Vagina (tissue), 2 donors: Measurements from ENCODE around the gene GALNT12. TPM values are rescaled to one million over a fixed set of nuclear protein-coding genes. Genes with fewer than 3 reads are reported as not detected.

Experiments
- DNase-seq, 2 donors: peaks; one replicate each; pipeline ENCODE4 v3.0.0-alpha.2; 2017; ENCODE audit errors: extremely low spot score in 2 of 2
- H3K27ac ChIP-seq: fragments of 200-600 bp; sonication (generic); one replicate; pipeline ENCODE4 v1.5.1; 2019
- H3K27me3 ChIP-seq: fragments of 200-600 bp; sonication (generic); one replicate; pipeline ENCODE4 v1.5.1; 2019
- H3K36me3 ChIP-seq, 2 donors: fragments of 200-600 bp; sonication (generic); one replicate each; pipeline ENCODE4 v1.5.1; 2017 to 2019
- H3K4me1 ChIP-seq: fragments of 200-600 bp; sonication (generic); one replicate; pipeline ENCODE4 v1.5.1; 2019
- H3K4me3 ChIP-seq, 2 donors: fragments of 200-600 bp; sonication (generic); 1 replicate in 1 of 2; 2 replicates in 1 of 2; pipeline ENCODE4 v1.5.1; 2016 to 2019
- H3K9me3 ChIP-seq: fragments of 200-600 bp; sonication (generic); one replicate; pipeline ENCODE4 v1.5.1; 2019
- POLR2A ChIP-seq, 2 donors: fragments of 450-650 bp; IDR thresholded peaks; one replicate each; pipeline ENCODE4 v1.6.1; 2017; ENCODE audit warnings: antibody characterized with exemption in 2 of 2, mild to moderate bottlenecking in 2 of 2, moderate library complexity in 2 of 2
- POLR2AphosphoS5 ChIP-seq, 2 donors: sonication (generic); formaldehyde crosslinking; IDR thresholded peaks; one replicate each; pipeline ENCODE4 v1.9.0; 2017; ENCODE audit warnings: antibody characterized with exemption in 2 of 2, mild to moderate bottlenecking in 2 of 2, low read depth in 1 of 2; ENCODE audit not compliant: insufficient read depth in 1 of 2
- intact Hi-C: fragments of 100-400 bp; cut with DNase I; formaldehyde crosslinking; loops from one replicate; pipeline ENCODE4 v1.15.1; 2023
- total RNA-seq: library from RNA; depleted of rRNA; stranded (reverse); fragments of >200 nt; gene quantifications from one replicate; pipeline ENCODE4 v1.2.3, GENCODE V29; 2016
- TF ChIP-seq, protein P1 (sequence below), 3 experiments: fragments of 450-650 bp in 2 of 3; fragments of 200-600 bp in 1 of 3; sonication (generic) in 1 of 3; IDR thresholded peaks; one replicate each; pipeline ENCODE4 v1.5.1; 2017 to 2019; ENCODE audit warnings: antibody characterized with exemption in 3 of 3, mild to moderate bottlenecking in 2 of 3, moderate library complexity in 2 of 3

GALNT12 gene
- total RNA-seq, 1 donor from 2014 or later: 5.4 TPM

DNA sequence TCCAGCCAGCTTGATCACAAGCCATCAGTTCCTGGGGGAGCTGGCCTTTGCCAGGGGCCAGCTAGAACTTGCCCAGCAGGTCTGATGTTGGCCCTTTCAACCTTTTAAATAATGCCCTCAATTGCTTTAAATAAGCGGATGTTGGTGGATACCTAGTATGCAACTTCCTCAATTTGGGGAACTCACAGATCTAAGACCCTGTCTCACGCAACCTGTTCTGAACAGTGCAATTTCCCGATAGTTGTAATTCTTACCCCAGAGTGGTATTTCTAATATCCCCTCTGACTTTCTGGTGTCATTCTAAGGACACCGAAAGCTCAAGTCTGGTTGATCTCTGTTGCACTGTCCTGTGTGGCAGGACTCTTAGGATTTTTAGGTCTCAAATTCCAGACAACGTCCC lies 23.1 kb downstream of the GALNT12 start:
- Histone ChIP-seq H3K27me3 (no peaks in the 10 kb centered on the region), H3K36me3 (no peaks in the 10 kb centered on the region), H3K27ac (no peak overlapping the region), H3K4me1 (no peaks in the 10 kb centered on the region), H3K4me3 (no peak overlapping the region), H3K9me3 (no peaks in the 10 kb centered on the region)
- DNase-seq: no peak
- TF ChIP-seq, protein P1, sequence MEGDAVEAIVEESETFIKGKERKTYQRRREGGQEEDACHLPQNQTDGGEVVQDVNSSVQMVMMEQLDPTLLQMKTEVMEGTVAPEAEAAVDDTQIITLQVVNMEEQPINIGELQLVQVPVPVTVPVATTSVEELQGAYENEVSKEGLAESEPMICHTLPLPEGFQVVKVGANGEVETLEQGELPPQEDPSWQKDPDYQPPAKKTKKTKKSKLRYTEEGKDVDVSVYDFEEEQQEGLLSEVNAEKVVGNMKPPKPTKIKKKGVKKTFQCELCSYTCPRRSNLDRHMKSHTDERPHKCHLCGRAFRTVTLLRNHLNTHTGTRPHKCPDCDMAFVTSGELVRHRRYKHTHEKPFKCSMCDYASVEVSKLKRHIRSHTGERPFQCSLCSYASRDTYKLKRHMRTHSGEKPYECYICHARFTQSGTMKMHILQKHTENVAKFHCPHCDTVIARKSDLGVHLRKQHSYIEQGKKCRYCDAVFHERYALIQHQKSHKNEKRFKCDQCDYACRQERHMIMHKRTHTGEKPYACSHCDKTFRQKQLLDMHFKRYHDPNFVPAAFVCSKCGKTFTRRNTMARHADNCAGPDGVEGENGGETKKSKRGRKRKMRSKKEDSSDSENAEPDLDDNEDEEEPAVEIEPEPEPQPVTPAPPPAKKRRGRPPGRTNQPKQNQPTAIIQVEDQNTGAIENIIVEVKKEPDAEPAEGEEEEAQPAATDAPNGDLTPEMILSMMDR (IDR thresholded peaks at IDR 0.05): no peak
- TF ChIP-seq POLR2A (IDR thresholded peaks at IDR 0.05) (no peak), POLR2AphosphoS5 (IDR thresholded peaks at IDR 0.05; ENCODE audit: insufficient read depth in 1 of 2, low read depth in 1 of 2) (no peak)
- intact Hi-C loops: no loop called here

DNA sequence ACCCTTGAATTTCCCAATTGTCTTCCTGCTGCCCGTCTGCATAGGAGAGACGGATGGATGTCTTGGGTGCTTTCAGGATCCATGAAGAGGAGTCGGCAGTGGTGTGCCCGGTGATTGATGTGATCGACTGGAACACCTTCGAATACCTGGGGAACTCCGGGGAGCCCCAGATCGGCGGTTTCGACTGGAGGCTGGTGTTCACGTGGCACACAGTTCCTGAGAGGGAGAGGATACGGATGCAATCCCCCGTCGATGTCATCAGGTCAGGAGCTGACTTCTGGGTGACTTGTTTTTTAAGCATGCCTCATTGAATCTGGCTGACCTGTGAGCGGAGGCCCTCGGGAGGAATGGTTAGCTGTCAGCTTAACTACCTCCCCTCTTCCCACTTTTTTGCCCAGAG lies 24.2 kb downstream of the GALNT12 start:
- Histone ChIP-seq H3K4me3 (no peak overlapping the region), H3K9me3 (no peaks in the 10 kb centered on the region), H3K36me3 (no peaks in the 10 kb centered on the region), H3K4me1 (no peaks in the 10 kb centered on the region), H3K27me3 (no peaks in the 10 kb centered on the region), H3K27ac (no peak overlapping the region)
- no peak for TF ChIP-seq POLR2A (IDR thresholded peaks at IDR 0.05)
- TF ChIP-seq, protein P1 (IDR thresholded peaks at IDR 0.05): no peak
- TF ChIP-seq POLR2AphosphoS5 (IDR thresholded peaks at IDR 0.05; ENCODE audit: insufficient read depth in 1 of 2, low read depth in 1 of 2): no peak
- no peak for DNase-seq
- intact Hi-C loops: no loop called here

DNA sequence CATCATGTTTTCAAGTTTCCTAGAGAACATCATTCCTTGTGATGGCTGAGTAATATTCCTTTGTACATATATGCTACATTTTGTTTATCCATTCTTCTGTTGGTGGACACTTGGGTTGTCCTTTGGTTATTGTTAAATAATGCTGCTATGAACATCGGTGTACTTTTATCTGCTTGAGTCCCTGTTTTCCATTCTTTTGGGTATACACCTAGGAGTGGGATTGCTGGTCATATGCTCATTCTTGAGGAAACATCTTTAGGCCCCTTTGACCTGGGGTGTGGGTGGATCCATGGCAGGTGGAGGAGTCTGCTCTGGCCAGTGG lies 25.3 kb downstream of the GALNT12 start:
- H3K27ac ChIP-seq: no peak overlapping the region
- no peak for DNase-seq
- H3K36me3 ChIP-seq: no peaks in the 10 kb centered on the region
- no peak overlapping the region for H3K4me3 ChIP-seq
- H3K4me1 ChIP-seq: no peaks in the 10 kb centered on the region
- no peaks in the 10 kb centered on the region for H3K27me3 ChIP-seq
- H3K9me3 ChIP-seq: no peaks in the 10 kb centered on the region
- intact Hi-C loops: no loop called here
- TF ChIP-seq POLR2AphosphoS5 (IDR thresholded peaks at IDR 0.05; ENCODE audit: insufficient read depth in 1 of 2, low read depth in 1 of 2): no peak
- TF ChIP-seq, protein P1 (IDR thresholded peaks at IDR 0.05): no peak
- TF ChIP-seq POLR2A (IDR thresholded peaks at IDR 0.05): no peak

DNA sequence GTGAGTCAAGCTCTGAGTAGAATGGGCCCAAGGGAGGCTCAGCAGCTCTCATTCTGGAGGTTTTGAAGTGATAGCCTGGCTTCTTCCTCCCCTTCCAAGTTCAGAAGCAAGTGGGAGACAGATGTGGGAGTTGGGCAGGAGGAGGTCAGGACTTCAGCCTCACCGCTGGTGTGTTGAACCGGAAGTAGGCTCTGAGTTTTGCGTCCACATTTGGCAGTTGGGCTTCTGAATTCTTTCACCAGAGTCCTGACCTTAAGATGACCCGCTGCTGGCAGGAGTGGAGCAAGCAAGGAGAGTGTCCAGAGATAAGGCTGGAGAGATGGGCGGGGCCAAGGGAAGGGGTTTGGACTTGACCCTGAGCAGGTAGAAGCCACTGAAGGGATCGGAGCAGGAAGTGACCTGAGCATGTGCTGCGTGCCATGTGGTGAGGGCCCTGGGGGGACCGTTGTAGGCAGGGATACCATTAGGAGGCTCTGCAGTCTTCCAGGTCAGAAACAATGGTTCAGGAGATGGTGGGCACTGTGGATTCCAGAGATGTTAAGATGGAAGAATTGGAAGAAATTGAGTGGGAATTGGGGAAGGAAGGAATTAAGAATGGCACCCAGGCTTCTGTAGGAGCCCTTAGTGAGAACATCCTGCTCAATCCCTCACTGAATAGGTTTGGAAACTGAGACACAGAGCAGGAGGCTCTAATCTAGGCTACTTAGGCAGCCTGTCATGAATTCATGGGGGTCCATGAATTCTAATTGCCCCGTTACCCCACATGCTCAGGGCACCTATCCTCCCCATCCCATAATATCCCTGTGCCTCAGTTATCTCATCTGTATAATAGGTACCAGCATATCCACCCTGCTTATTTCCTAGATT lies 25.9 kb downstream of the GALNT12 start:
- H3K4me3 ChIP-seq: no peak overlapping the region
- no peak for DNase-seq
- no peaks in the 10 kb centered on the region for H3K27me3 ChIP-seq
- H3K36me3 ChIP-seq: no peaks in the 10 kb centered on the region
- no peaks in the 10 kb centered on the region for H3K9me3 ChIP-seq
- intact Hi-C loops: no loop called here
- TF ChIP-seq POLR2AphosphoS5 (IDR thresholded peaks at IDR 0.05; ENCODE audit: insufficient read depth in 1 of 2, low read depth in 1 of 2) (no peak), POLR2A (IDR thresholded peaks at IDR 0.05) (no peak)
- TF ChIP-seq, protein P1 (IDR thresholded peaks at IDR 0.05): no peak
- no peaks in the 10 kb centered on the region for H3K4me1 ChIP-seq
- H3K27ac ChIP-seq: no peak overlapping the region

DNA sequence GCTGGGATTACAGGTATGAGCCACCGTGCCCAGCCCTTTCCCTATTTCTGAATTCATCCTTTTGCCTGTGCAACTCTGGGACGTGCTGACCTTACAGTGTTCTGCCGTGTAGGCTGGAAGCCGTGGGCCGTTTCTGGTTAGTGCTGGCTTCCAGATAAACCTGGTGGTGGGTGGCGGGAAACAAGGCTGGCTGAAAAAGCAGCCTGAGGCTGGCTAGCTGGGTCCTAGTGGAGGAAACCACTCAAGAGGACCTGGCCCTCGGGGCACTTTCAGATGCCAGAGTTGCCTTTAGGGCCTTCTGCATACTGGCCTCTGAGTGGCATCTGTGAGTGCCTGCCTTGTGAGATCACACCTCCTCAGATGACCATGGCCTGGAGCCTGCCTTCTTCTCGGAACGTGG lies 26.9 kb downstream of the GALNT12 start:
- intact Hi-C loops: no loop called here
- Histone ChIP-seq H3K4me1 (no peaks in the 10 kb centered on the region), H3K27me3 (no peaks in the 10 kb centered on the region), H3K4me3 (no peak overlapping the region), H3K36me3 (no peaks in the 10 kb centered on the region), H3K9me3 (no peaks in the 10 kb centered on the region), H3K27ac (no peak overlapping the region)
- DNase-seq: no peak
- no peak for TF ChIP-seq POLR2AphosphoS5 (IDR thresholded peaks at IDR 0.05; ENCODE audit: insufficient read depth in 1 of 2, low read depth in 1 of 2)
- TF ChIP-seq, protein P1 (IDR thresholded peaks at IDR 0.05): no peak
